Tibial artery (tissue), 4 donors: Measurements from ENCODE around the gene HOXA10.

ENCODE experiments used
- DNase-seq, 2 donors: peaks; one replicate each; pipeline ENCODE4 v3.0.0-alpha.2; 2019
- H3K27ac ChIP-seq, 2 donors: fragments of 200-600 bp; sonication (generic) in 1 of 2; 1 replicate in 1 of 2; 2 replicates in 1 of 2; pipeline ENCODE4 v1.5.1; 2018 to 2019; ENCODE audit warnings: mild to moderate bottlenecking in 1 of 2
- H3K27me3 ChIP-seq, 2 donors: fragments of 200-600 bp; sonication (generic) in 1 of 2; one replicate each; pipeline versions ENCODE4 v1.5.1 to v1.6.0; 2016 to 2019
- H3K36me3 ChIP-seq, 3 donors: fragments of 200-600 bp; sonication (generic) in 2 of 3; one replicate each; pipeline ENCODE4 v1.5.1; 2016 to 2019; ENCODE audit warnings: mild to moderate bottlenecking in 2 of 3
- H3K4me1 ChIP-seq, 4 donors: fragments of 200-600 bp; sonication (generic) in 2 of 4; 1 replicate in 3 of 4; 2 replicates in 1 of 4; pipeline ENCODE4 v1.5.1; 2016 to 2019
- H3K4me3 ChIP-seq, 2 donors: fragments of 200-600 bp; sonication (generic) in 1 of 2; 1 replicate in 1 of 2; 2 replicates in 1 of 2; pipeline ENCODE4 v1.5.1; 2018 to 2019; ENCODE audit warnings: mild to moderate bottlenecking in 2 of 2
- H3K9me3 ChIP-seq, 3 donors: fragments of 200-600 bp; sonication (generic) in 1 of 3; one replicate each; pipeline ENCODE4 v1.5.1; 2016 to 2019
- intact Hi-C: fragments of 100-400 bp; cut with DNase I; formaldehyde crosslinking; loops from one replicate; pipeline ENCODE4 v1.15.0; 2023; ENCODE audit warnings: low total_unique reads
- TF ChIP-seq, protein P1 (sequence below), 2 experiments: fragments of 200-600 bp in 1 of 2; fragments of 450-650 bp in 1 of 2; IDR thresholded peaks; one replicate each; pipeline ENCODE4 v1.5.1; 2017 to 2019; ENCODE audit warnings: antibody characterized with exemption in 2 of 2, mild to moderate bottlenecking in 1 of 2, moderate library complexity in 1 of 2

HOXA10 gene

DNA sequence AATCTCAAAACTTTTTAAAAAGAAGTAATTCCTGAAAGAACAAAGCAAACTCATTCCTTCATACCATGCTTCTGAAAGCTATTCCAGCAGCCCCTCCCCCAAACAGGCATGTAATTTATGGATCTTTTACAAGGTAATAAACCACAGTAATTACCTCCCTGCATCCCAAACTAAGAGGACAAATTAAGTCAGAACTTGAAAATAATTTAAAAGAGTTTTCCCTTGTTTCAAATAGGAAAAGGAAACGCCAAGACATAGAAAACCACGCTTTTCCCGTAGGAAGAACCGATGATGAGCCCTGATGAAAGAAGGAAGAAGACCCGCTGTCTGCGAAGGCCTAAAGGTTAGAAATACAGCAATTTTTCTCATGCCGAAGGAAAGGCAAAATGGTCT lies 52.4 kb downstream of the HOXA10 start:
- Histone ChIP-seq H3K9me3 (no peaks in the 10 kb centered on the region), H3K27ac (no peak overlapping the region), H3K4me3 (no peak overlapping the region), H3K4me1 (peaks cover 0 to 25% (median 13%) of the 10 kb centered on the region in 4 donors), H3K36me3 (peaks cover 4 to 10% (median 7%) of the 10 kb centered on the region in 3 donors), H3K27me3 (no peaks in the 10 kb centered on the region)
- TF ChIP-seq, protein P1, sequence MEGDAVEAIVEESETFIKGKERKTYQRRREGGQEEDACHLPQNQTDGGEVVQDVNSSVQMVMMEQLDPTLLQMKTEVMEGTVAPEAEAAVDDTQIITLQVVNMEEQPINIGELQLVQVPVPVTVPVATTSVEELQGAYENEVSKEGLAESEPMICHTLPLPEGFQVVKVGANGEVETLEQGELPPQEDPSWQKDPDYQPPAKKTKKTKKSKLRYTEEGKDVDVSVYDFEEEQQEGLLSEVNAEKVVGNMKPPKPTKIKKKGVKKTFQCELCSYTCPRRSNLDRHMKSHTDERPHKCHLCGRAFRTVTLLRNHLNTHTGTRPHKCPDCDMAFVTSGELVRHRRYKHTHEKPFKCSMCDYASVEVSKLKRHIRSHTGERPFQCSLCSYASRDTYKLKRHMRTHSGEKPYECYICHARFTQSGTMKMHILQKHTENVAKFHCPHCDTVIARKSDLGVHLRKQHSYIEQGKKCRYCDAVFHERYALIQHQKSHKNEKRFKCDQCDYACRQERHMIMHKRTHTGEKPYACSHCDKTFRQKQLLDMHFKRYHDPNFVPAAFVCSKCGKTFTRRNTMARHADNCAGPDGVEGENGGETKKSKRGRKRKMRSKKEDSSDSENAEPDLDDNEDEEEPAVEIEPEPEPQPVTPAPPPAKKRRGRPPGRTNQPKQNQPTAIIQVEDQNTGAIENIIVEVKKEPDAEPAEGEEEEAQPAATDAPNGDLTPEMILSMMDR (IDR thresholded peaks at IDR 0.05) = no peak
- intact Hi-C loops = no loop called here
- no peak for DNase-seq
